PFSK-1 (cell line): ENCODE data around the gene TMEM273.

Source experiments
- POLR2AphosphoS5 ChIP-seq: IDR thresholded peaks from 2 replicates; pipeline ENCODE4 v1.6.1; 2012; ENCODE audit warnings: low read depth, mild to moderate bottlenecking, control low read depth, low read length, moderate library complexity
- TF ChIP-seq, protein P1 (sequence below), 2 experiments: IDR thresholded peaks; 2 replicates each; pipeline versions ENCODE4 v1.6.1 to v1.8.0; 2011 to 2012; ENCODE audit warnings: low read depth in 2 of 2, low read length in 2 of 2, control low read depth in 1 of 2, inconsistent platforms in 1 of 2, mild to moderate bottlenecking in 1 of 2, moderate library complexity in 1 of 2; ENCODE audit not compliant: insufficient read depth in 1 of 2

DNA sequence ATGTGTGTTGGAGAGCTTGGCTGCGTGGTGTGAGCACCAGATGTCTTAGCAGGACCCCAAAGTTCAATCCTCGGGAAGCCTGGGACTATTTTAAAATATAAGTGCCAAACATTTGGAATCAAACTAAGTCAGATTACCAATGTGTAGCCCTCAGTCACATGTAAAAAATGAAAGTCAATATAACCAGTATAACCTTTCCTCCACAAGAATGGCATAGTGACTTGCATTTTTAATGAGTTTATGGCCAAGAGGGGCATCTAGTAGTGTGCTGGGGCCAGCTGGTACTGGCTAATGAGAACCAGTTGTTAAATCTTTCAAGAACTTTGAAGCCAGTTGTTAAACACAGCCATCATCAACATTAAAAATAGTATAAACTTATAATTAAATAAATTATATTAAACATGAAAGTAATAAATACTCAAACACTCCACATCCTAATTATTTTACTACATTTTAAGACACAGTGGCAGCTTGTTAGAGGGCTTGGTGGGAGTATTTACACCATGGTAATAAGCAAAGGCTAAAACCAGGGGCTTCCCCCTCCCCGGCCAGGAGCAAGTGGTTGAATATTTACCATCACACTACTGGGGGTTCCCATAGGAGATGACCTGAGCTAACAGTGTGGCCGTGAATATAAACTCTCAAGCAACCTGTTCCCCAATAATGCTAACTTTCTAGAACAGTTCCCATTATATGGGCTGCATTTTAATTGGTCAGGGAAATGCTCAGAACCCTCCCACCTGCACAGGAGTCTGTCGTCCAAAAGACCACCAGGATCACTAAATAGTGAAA is 46.5 kb downstream of the TMEM273 start:
- no peak for TF ChIP-seq POLR2AphosphoS5
- TF ChIP-seq, protein P1, sequence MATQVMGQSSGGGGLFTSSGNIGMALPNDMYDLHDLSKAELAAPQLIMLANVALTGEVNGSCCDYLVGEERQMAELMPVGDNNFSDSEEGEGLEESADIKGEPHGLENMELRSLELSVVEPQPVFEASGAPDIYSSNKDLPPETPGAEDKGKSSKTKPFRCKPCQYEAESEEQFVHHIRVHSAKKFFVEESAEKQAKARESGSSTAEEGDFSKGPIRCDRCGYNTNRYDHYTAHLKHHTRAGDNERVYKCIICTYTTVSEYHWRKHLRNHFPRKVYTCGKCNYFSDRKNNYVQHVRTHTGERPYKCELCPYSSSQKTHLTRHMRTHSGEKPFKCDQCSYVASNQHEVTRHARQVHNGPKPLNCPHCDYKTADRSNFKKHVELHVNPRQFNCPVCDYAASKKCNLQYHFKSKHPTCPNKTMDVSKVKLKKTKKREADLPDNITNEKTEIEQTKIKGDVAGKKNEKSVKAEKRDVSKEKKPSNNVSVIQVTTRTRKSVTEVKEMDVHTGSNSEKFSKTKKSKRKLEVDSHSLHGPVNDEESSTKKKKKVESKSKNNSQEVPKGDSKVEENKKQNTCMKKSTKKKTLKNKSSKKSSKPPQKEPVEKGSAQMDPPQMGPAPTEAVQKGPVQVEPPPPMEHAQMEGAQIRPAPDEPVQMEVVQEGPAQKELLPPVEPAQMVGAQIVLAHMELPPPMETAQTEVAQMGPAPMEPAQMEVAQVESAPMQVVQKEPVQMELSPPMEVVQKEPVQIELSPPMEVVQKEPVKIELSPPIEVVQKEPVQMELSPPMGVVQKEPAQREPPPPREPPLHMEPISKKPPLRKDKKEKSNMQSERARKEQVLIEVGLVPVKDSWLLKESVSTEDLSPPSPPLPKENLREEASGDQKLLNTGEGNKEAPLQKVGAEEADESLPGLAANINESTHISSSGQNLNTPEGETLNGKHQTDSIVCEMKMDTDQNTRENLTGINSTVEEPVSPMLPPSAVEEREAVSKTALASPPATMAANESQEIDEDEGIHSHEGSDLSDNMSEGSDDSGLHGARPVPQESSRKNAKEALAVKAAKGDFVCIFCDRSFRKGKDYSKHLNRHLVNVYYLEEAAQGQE (IDR thresholded peaks at IDR 0.05; ENCODE audit: insufficient read depth in 1 of 2, low read depth in 2 of 2, low read length in 2 of 2) = no peak
